ENCODE data around the gene IQCC.
A peak's percentile ranks its signal among the peaks of the same experiment; 100 is the strongest.

IQCC gene

DNA sequence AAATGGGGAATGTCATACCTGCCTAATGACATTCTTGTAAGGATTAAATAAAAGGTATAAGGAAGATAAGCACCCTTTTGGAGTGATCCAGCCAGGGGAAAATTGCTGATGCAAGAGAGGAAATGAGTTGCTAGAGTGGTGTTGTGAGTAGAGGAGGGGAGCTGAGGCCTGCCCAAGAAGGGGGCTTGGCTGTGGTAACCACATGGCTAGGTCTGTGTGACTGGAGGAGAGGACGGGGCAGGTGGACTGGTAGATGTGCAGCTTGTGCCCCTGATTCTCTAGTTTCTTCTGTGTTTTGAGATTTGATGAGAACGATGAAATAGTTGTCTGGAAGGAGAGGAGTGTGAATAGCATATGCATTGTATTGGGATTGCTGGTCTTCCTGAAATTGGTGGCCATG lies 19.4 kb upstream of the IQCC start:
- H3K36me3 Mint-ChIP-seq = peaks cover 29% of the 10 kb centered on the region
- no peaks in the 10 kb centered on the region for H3K9me3 Mint-ChIP-seq
- peaks cover 40% of the 10 kb centered on the region for H3K4me1 Mint-ChIP-seq
- H3K4me3 Mint-ChIP-seq = peak overlapping the region; percentile 51
- no peaks in the 10 kb centered on the region for H3K27me3 Mint-ChIP-seq
- H3K27ac Mint-ChIP-seq = peak overlapping the region; percentile 94

DNA sequence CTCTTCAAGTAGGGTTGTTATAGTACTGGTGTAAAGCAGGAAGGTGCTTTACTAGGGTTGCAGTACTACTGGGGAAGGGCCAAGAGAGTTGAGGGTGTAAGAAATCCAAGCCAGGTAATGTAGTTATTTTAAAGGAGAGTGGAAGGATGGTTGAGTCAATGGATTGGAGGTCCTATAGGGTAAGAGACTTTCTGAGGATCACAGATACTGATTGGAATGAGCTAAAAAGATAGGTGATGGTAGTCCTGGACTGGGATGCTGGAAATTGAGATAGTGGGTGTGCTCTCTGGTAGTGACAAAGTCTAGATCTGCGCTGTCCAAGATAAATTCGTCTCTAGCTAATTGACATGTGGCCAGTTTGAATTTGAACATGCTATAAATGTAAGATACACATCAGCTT lies 19.0 kb upstream of the IQCC start:
- H3K36me3 Mint-ChIP-seq = peaks cover 27% of the 10 kb centered on the region
- peak overlapping the region; percentile 94 for H3K27ac Mint-ChIP-seq
- H3K4me1 Mint-ChIP-seq = peaks cover 36% of the 10 kb centered on the region
- H3K4me3 Mint-ChIP-seq = peak overlapping the region; percentile 51
- no peaks in the 10 kb centered on the region for H3K9me3 Mint-ChIP-seq
- H3K27me3 Mint-ChIP-seq = no peaks in the 10 kb centered on the region

DNA sequence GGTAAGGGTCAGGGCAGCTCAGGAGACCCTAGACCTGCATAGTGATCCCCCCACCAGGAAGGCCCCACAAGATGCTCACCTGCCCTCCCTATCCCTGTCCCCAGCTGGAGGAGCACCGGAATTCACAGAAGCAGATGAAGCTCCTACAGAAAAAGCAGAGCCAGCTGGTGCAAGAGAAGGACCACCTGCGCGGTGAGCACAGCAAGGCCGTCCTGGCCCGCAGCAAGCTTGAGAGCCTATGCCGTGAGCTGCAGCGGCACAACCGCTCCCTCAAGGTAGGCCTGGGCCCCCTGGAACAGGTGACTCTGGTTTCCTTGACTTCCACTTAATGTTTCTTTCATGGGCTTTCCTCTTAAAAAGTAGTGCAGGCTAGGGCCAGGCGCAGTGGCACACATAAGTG lies 17.6 kb upstream of the IQCC start:
- Mint-ChIP-seq H3K36me3 (peaks cover 30% of the 10 kb centered on the region), H3K4me1 (peaks cover 24% of the 10 kb centered on the region), H3K4me3 (no peak overlapping the region), H3K9me3 (no peaks in the 10 kb centered on the region), H3K27me3 (no peaks in the 10 kb centered on the region), H3K27ac (no peak overlapping the region)

DNA sequence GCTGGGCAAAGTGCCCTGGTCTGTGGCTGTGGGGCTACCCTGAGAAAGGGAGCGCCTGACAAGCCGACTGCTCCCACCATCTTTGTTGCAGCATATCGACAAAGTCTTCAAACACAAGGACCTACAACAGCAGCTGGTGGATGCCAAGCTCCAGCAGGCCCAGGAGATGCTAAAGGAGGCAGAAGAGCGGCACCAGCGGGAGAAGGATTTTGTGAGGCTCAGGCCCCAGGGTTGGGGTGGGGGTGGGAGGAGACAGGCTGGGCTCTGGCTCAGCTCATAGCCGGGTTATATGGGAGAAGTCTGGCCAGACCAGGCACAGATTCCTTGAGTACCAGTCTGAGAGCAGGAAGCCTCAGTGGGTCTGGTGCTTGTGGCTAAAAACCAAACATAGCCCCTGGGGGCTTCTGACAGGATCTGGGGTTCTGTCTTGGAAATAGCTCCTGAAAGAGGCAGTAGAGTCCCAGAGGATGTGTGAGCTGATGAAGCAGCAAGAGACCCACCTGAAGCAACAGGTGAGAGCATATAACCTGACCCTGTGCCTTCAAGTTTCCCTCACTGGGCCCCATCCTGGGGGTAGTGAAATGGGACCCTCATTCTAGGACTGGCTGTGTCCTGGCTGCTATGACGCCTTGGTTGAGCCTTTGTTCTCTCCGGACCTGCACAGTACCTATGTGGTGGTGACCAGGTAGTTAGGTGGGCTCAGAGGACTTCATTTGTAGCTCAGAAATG lies 13.1 kb upstream of the IQCC start:
- no peak overlapping the region for H3K4me3 Mint-ChIP-seq
- H3K27ac Mint-ChIP-seq = peak overlapping the region; percentile 32
- peaks cover 37% of the 10 kb centered on the region for H3K4me1 Mint-ChIP-seq
- no peaks in the 10 kb centered on the region for H3K27me3 Mint-ChIP-seq
- H3K36me3 Mint-ChIP-seq = peaks cover 21% of the 10 kb centered on the region
- no peaks in the 10 kb centered on the region for H3K9me3 Mint-ChIP-seq

DNA sequence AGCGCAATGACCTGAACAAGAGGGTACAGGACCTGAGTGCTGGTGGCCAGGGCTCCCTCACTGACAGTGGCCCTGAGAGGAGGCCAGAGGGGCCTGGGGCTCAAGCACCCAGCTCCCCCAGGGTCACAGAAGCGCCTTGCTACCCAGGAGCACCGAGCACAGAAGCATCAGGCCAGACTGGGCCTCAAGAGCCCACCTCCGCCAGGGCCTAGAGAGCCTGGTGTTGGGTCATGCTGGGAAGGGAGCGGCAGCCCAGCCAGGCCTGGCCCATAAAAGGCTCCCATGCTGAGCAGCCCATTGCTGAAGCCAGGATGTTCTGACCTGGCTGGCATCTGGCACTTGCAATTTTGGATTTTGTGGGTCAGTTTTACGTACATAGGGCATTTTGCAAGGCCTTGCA lies 10.5 kb upstream of the IQCC start:
- no peaks in the 10 kb centered on the region for H3K27me3 Mint-ChIP-seq
- H3K4me3 Mint-ChIP-seq = no peak overlapping the region
- peaks cover 51% of the 10 kb centered on the region for H3K4me1 Mint-ChIP-seq
- no peaks in the 10 kb centered on the region for H3K9me3 Mint-ChIP-seq
- no peak overlapping the region for H3K27ac Mint-ChIP-seq
- H3K36me3 Mint-ChIP-seq = peaks cover 21% of the 10 kb centered on the region

DNA sequence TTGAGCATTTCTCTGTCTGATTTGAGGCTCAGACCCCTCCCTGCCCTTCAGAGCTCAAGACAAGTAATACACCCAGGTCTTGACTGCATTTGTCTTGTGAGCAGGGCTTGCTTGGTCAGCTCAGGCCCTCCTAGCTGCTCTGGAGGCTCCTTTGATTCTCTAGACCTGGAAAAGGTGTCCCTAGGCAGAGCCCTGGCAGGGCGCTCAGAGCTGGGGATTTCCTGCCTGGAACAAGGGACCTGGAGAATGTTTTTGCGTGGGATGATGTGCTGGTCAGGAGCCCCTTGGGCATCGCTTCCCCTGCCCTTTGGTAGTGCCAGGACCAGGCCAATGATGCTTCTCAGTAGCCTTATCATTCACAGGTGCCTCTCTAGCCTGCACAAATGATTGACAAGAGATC lies 9.9 kb upstream of the IQCC start:
- peaks cover 21% of the 10 kb centered on the region for H3K36me3 Mint-ChIP-seq

DNA sequence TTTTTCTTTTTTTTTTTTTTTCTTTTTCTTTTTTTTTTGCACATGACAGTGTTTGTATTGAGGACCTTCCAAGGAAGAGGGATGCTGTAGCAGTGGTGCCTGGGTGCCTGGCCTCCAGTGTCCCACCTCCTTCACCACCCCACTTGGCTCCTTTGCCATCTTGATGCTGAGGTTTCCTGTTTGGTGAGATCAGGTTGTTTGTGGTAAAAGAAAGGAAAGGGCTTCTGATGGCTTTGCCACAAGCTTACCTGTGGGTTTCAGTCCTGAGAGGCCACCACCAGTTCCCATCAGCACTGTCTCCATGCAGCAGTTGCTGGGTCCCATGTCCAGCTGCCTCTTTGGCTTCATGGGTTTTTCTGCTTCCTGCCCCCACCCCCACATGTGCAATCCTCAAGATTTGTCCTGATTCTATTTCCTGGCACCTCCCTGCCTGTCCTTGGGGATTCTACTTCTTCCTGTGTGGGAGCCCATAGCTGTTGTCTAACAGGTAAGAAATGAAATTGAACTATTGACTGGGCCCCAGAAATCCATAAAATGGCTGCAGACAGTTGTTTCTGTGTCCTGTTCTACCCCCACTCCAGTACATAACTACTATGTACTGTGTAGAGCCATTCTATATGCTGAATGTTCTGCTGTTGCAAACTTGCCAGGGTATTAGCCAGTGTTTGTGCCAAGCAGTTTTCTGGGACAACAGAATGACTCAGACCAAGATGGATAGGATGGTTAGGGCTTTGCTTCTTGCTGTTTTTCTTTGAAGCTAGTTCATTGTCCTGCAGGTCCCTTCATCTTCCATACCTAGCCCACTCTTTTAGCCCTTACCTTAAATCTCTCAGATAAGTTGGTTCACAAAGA lies 9.3 kb upstream of the IQCC start:
- H3K4me3 Mint-ChIP-seq = peak overlapping the region; percentile 6
- no peak overlapping the region for H3K27ac Mint-ChIP-seq
- peaks cover 57% of the 10 kb centered on the region for H3K4me1 Mint-ChIP-seq
- no peaks in the 10 kb centered on the region for H3K27me3 Mint-ChIP-seq
- H3K36me3 Mint-ChIP-seq = peaks cover 21% of the 10 kb centered on the region
- no peaks in the 10 kb centered on the region for H3K9me3 Mint-ChIP-seq

More for the DNA sequence above, 9.9 kb upstream of the IQCC start:
- no peak overlapping the region for H3K27ac Mint-ChIP-seq
- H3K9me3 Mint-ChIP-seq = no peaks in the 10 kb centered on the region
- H3K4me3 Mint-ChIP-seq = no peak overlapping the region
- no peaks in the 10 kb centered on the region for H3K27me3 Mint-ChIP-seq
- peaks cover 57% of the 10 kb centered on the region for H3K4me1 Mint-ChIP-seq

DNA sequence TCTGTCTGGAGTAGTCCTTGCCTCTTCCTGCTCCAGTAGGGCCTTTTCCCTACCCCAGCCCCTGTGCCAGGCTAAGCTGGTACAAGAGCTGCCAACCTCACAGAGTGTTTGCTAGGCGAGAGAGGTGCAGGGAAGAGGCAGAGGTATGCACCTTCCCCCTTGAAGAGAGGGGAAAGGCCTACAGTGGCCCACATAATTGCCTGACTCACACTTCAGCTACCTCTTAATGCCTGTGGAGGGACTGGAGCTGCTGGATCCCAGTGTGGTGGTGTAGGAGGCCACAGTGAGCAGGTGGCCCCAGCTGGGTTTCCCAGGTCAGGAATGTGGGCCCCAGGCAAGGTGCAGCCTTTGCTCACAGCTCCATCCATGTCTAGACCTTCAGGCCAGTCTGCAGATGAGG lies 8.4 kb upstream of the IQCC start:
- Mint-ChIP-seq H3K36me3 (peaks cover 15% of the 10 kb centered on the region), H3K9me3 (no peaks in the 10 kb centered on the region), H3K4me1 (peaks cover 66% of the 10 kb centered on the region), H3K4me3 (no peak overlapping the region), H3K27ac (no peak overlapping the region), H3K27me3 (no peaks in the 10 kb centered on the region)

DNA sequence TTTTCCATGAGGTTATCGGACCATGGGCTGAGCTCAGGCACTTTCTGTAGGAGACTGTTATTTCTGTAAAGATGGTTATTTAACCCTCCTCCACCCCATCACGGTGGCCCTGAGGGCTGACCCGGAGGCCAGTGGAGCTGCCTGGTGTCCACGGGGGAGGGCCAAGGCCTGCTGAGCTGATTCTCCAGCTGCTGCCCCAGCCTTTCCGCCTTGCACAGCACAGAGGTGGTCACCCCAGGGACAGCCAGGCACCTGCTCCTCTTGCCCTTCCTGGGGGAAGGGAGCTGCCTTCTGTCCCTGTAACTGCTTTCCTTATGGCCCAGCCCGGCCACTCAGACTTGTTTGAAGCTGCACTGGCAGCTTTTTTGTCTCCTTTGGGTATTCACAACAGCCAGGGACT lies 7.6 kb upstream of the IQCC start:
- no peaks in the 10 kb centered on the region for H3K9me3 Mint-ChIP-seq

DNA sequence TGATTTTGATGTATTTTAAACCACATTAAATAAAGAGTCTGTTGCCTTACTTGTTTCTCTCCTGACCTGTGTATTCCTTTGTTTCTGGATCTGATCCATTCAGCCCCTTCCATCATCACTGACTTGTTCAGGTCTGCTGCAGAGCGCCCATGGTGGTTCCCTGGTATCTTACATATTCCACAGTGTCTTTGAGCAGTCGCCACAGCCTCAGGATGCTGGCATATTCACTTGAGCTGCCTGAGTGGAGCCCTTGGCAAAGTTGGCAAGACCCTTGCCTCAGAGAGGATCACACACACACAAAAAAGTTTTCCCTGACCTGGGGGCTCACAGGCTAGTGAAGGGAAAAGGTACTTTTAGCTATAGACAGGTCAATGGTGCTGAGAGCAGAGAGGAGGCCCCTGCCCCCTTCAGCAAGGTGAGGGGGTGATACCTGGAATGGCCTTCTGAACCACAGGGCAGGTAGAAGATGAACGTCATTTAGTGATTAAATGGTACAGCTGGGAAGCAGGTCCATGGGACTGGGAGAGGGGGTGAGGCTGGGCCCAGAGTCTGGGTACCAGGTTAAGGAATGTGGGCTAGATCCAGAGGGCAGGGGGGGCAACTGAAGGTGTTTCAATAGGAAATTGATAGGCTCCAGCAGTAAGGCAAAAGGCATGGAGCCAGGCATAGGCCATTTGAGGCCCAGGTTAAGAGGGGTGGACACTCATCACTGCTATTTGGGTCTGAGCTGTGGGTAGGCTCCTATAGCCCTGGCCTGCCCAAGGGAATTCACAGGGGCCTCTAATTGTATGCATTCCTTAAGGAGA lies 7.0 kb upstream of the IQCC start:
- Mint-ChIP-seq H3K27ac (no peak overlapping the region), H3K9me3 (no peaks in the 10 kb centered on the region), H3K4me3 (peak overlapping the region; percentile 41), H3K4me1 (peaks cover 77% of the 10 kb centered on the region), H3K36me3 (peaks cover 7% of the 10 kb centered on the region), H3K27me3 (no peaks in the 10 kb centered on the region)

More for the DNA sequence above, 7.6 kb upstream of the IQCC start:
- H3K27ac Mint-ChIP-seq = no peak overlapping the region
- H3K27me3 Mint-ChIP-seq = no peaks in the 10 kb centered on the region
- peaks cover 12% of the 10 kb centered on the region for H3K36me3 Mint-ChIP-seq
- no peak overlapping the region for H3K4me3 Mint-ChIP-seq
- H3K4me1 Mint-ChIP-seq = peaks cover 73% of the 10 kb centered on the region

DNA sequence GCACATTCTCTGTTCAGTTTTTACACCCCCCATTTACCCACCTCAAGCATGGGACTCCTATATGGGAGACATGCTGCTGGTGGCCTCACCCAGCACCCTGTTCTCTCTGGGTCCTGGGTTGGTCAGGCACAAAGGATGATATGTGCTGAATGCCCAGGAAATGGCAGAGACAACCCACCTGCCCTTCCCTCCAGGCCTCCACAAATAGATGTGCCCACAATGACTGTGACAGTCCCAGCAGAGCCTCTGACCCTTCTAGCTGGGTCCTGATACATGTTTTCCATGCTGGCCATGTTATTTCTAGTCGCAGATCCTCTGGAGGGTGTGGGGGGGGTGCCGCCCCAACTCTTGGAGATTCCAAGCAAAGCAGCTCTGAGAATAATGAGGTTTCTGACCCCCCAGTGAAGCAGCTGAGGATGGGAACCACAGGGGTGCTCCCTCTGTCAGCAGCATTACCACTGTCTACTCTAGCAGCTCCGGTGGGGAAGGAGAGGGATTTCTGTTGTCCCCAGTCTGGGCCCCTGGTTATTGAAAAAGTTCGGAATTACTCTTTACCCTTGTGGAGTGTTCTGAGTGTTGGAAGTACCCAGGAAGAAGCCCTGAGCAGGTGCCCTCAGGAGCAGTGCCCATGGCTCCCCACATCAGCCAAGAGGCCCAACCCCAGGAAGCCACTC lies 6.3 kb upstream of the IQCC start:
- peaks cover 6% of the 10 kb centered on the region for H3K36me3 Mint-ChIP-seq
- no peaks in the 10 kb centered on the region for H3K9me3 Mint-ChIP-seq
- H3K27ac Mint-ChIP-seq = no peak overlapping the region
- H3K4me3 Mint-ChIP-seq = no peak overlapping the region
- peaks cover 74% of the 10 kb centered on the region for H3K4me1 Mint-ChIP-seq
- H3K27me3 Mint-ChIP-seq = no peaks in the 10 kb centered on the region

DNA sequence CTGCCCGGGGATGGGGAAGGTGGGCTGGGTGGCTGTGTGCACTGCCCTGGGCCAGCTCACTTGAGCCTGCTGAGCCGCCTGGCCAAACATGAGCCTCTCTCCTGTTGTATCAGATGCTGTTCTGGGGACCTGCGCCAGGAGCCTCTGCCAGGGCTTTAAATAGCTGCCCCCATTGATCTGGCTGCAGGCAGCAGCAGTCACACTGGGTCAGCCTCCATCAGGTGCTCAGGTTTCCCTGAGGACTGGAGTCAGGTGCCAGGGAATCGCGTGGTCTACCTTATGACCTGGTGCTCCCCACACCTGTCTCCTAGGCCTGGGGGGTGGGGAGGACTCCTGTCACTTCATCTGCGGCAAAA lies 5.8 kb upstream of the IQCC start:
- peaks cover 4% of the 10 kb centered on the region for H3K36me3 Mint-ChIP-seq
- H3K9me3 Mint-ChIP-seq = no peaks in the 10 kb centered on the region
- peak overlapping the region; percentile 26 for H3K4me3 Mint-ChIP-seq
- H3K27me3 Mint-ChIP-seq = no peaks in the 10 kb centered on the region
- H3K27ac Mint-ChIP-seq = no peak overlapping the region
- peaks cover 72% of the 10 kb centered on the region for H3K4me1 Mint-ChIP-seq

DNA sequence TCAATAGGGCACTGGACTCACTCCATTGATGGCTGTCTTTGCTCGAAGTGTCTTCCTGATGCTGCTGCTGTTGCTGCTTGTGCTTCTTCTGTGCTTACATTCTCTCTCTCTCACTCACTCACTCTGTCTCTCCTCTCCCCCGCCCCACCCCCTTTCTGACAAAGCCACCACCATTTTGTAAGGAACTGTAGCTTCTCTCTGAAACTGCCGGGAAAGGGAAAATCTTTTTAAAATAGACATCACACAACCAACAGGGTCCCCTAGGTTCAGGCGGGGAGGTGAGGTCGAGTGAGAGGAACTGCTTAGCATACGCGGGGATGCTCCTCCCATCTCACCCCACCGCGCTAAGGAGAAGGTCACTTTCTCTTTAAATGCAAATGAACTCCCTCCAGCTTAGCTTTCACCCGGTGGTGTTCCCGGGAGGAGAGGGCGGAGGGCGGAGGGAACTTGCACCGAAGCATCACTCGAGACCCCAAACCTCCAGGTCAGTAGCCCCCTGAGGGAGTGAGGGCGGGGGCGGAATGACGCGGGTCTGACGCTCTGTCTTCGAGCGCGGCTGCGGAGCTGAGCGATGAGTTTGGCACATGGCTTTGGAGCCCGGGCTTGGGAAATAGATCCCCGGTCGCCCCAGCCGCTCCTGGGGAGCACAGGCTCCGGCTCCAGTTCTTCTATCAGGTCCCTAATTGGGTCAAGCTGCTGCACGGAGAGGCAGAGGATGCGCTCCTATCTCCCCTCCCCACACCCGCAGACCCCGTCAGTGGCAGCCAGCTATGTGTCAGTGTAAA lies 5.1 kb upstream of the IQCC start, which contains the start of gene CCDC28B:
TSS of gene CCDC28B (plus strand) at position 370 of the 785 bp plus-strand sequence. CDS start 1,341 bp downstream, outside the sequence.
- no peaks in the 10 kb centered on the region for H3K9me3 Mint-ChIP-seq
- peak within 1 kb of the TSS; percentile 90 for H3K4me3 Mint-ChIP-seq
- H3K4me1 Mint-ChIP-seq = peaks cover 66% of the 10 kb centered on the region
- H3K27ac Mint-ChIP-seq = peak within 1 kb of the TSS; percentile 90
- peaks cover 4% of the 10 kb centered on the region for H3K36me3 Mint-ChIP-seq
- H3K27me3 Mint-ChIP-seq = no peaks in the 10 kb centered on the region

DNA sequence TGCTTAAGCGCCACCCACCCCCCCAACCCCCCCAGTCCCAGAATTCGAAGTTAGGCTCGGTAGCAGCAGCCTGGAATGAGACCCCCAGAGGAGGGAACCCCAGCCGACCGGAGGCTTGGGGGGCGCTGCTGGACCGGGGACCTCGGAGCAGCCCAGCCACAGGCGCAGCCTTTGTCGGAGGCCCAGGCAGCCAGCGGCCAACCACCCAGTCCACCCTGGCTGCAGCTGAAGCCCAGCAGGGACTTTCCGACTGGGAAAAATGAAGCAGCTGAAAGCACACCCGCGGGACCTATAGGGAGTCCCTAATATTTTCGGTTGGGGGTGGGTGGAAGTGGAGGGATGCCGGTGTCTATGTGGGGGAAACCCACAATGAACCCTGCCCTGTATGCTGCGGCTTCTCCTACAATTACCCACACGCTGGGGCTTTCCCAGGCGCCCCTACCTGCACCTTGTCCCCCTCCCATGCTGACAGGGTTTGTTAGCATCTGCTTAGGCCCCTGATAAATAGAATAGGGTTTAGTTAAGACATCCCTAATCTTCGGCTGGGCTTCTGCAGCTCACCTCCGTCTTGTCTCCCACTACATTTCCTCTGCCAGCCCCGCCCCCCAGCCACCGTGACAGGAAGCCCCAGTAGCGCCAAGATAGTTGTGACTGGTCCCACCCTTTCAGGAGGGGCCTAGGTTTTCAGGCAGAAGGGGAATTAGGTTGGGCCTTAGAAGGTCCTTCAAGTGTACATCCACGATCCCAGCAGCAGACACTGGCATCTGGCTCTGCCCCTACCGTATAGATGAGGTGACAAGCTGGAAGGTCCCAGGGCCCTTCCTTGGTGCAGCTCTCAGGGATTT lies 4.2 kb upstream of the IQCC start:
- Mint-ChIP-seq H3K4me3 (peak overlapping the region; percentile 90), H3K9me3 (no peaks in the 10 kb centered on the region), H3K4me1 (peaks cover 62% of the 10 kb centered on the region), H3K27ac (peak overlapping the region; percentile 90), H3K36me3 (peaks cover 3% of the 10 kb centered on the region), H3K27me3 (no peaks in the 10 kb centered on the region)

Measured in activated naive CD4-positive, alpha-beta T cell treated with anti-CD3 and anti-CD28 coated beads, Interleukin-2, amount 50 U/mL, for 24 hours (primary cell).